ENCODE data around the gene TMEM151B. TPM values are rescaled to one million over a fixed set of nuclear protein-coding genes. Genes with fewer than 3 reads are reported as not detected.

TMEM151B gene
- under 0.01 TPM in 1 of 2 replicates, not detected in the other for total RNA-seq

DNA sequence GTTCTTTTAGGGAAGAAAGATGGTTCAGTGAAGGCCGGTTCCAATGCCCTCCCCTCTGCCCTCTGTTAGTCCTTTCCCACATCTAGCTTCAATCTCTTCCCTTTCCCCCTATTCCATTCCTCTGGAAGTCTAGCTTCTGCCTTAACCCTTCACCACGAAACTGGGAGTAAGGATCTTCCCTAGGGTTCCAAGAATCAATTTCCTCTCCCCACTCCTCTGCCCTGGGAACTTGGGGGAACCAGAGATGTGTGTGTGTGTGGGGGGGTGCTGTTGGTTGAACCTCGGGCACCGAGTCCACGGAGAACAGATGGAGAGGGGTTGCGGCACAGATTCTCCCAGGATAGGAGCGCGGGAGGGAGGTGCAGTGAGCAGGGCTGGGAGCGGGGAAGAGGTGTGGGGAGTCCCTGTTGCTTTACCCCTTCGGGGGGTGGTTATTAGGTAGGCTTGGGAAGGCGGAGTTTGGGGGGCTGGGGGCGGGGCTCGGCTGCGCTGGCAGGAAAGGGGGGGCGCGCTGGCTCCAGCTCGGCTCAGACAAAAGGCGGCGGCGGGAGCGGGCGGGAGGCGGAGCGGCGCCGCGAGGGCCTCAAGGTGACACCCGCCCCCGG is at the start of gene TMEM151B:
TMEM151B (plus strand) TSS at position 530 of the 605 bp plus-strand sequence. CDS start 293 bp downstream, outside the sequence.

DNA sequence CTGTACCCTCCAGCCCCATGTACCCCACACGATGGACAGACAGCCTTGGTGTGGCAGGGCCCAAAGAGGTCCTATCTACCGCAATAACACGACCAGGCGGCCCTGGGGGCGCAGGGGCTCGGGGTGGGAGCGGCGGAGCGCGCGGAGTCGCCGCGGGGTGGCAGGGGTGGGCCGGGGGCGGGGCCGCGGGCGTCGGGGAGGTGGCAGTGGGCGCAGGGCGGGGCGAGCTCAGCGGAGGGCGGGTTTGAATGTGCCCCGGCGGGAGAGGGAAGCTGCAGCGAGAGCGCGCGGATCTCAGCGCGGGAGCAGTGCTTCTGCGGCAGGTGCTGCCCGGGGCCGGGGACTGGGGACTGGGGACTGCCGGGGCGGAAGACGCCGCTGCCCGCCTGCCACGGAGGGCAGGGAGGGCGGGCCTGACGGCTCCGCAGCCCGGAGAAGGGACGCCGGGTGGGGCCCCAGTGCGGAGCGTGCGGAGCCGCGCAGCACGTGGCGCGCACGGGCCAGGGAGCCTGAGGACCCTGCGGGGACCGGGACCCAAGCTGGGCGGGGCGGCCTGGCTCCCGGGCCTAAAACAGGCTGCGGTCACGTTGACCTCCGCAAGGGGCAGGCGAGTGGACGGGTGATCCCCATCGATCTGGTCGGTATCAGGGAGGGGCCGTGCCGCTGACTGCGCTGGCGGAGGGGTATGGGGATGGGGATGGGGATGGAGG is 46.8 kb upstream of the TMEM151B start, which contains the start of gene SLC29A1:
SLC29A1 (plus strand) TSS at position 277 of the 710 bp plus-strand sequence. CDS start 3,719 bp downstream, outside the sequence.

DNA sequence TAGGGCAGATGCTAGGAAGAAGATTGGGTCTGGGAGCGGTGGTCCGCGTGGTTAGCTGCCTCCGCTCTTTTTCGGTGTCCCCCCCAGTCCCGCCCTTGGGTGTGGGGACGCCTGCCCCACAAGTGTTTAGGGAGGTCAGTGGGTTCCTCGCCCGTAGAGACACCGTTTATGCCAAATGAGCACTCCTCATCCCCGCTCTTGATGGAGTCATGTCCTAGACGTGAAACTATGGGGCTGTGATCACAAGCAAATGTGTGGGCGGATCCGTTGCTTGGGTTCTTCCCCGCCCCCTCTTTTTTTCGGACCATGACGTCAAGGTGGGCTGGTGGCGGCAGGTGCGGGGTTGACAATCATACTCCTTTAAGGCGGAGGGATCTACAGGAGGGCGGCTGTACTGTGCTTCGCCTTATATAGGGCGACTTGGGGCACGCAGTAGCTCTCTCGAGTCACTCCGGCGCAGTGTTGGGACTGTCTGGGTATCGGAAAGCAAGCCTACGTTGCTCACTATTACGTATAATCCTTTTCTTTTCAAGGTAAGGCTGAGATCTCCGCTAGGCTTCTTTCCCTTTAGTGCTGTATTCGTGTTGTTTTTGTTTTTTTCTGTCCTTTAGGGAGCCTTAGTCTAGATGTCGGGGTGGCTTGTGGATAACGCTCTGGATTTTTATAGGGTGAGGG is 23.4 kb upstream of the TMEM151B start, which contains the start of gene HSP90AB1:
HSP90AB1 (plus strand) TSS at position 439 of the 675 bp plus-strand sequence. CDS start 1,529 bp downstream, outside the sequence.

DNA sequence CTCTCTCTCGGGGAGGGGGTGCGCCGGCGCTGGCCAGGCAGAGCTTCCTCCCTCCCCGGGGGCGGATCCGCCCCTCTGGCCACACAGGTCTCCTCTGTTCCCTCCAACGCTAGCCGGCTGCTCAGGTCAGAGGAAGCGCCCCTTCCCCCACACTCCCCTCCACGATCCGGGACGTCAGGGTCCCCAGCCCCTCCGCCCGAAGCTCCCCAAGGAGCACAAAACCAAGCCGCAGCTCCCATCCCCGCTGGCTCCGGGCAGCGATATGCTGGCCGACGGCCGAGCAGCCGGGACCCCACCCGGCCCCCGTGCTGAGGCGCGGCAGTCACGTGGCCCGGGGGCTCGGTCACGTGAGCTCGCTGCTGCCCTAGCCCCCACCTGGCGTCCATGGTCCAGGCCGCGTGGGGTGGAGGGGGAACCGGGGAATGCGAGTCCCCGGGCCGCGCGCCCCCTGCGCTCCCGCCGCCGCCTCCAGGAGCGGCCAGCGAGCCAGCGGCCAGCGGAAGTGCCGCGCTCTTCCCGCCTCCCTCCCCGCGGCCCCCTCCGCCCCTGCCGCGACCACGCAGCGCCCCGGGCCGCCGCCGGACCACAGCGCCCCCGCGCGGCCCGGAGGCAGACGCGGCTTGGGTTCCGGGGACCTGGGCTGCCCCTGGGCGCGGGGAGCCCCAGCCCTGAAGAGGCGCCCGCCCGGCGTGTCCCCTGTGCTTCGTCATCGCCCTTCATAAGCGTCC is 13.1 kb upstream of the TMEM151B start, which contains the start of gene SLC35B2:
SLC35B2 (minus strand) TSS at position 504 of the 728 bp plus-strand sequence; CDS start at position 386, 118 bp downstream.

DNA sequence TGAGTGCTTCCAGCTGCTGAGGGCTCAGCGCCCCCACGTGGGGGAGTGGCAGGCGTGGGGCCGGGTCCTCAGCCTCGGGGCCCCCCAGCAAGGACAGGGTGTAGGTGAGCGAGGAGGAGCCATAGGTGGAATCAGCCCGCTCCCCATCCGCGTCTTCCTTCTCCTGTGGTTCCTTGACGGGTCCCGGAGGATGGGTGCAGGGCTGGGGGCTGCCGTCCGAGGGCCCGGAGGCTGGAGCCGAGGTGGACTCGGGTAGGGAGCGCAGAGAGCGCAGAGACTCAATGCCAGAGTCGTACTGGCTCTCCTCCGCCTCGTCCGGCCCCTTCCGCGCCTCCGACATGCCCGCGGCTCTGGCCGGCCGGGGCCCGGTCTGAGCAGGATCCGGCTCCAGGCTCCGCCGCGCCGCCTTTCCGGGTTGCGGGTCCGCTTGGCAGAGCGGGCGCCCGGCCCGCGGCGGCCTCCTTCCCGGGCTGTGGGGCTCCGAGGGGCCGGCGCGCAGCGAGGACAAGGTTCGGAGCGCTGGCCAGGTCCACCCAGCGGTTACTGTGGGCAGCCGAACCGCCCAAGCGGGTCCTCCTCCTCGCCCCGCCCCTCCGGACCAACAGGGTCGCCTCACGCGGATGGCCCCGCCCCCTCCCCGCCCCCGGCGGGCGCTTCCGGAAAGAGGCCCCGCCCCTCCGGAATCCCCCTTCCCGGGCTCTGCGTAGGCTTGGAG is 5.1 kb upstream of the TMEM151B start, which contains the start of gene NFKBIE:
NFKBIE (minus strand) TSS at position 545 of the 715 bp plus-strand sequence; CDS start at position 340, 205 bp downstream.

DNA sequence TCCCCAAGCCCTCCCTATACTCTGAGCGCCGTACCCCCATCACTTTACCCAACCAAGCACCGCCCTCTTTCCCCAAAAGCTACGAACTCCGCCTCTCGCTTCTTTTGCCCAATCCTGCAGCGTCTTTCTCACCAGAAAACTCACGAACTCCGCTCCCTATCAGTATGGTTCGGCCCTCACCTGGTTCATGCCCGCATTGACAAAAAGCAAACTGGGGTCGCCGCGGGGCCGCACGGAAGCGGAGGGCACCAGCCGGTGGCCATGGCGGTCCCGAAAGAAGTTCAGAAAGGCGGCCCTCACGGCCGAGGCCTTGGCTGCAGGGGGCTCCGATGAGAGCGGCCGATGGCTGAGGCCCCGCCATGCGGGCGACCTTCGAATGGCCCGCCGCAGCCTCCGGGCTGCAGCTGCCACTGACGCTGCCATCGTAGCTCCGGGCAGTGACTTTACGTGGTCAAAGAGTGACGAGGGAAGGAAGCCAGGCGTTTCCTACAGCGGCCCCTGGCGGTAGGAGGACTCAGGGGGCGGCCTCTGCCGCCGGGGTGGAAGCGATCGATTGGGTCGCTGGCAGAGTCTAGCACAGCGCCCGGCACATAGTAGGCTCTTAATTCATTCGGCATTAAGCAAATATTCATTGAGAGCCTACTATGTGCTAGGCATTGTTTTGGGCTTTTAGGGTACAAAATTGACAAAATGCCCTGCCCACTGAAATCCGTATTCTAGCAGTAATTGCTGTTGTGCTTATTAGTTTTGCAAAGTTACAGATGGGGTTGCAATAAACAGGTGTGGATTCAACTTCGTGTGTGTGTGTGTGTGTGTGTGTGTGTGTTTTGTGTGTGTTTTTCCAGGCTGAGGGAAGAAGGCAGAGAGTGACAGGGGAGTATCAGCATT is 42.9 kb downstream of the TMEM151B start, which contains the start of gene AARS2:
AARS2 (minus strand) TSS at position 447 of the 888 bp plus-strand sequence; CDS start at position 423, 24 bp downstream.

DNA sequence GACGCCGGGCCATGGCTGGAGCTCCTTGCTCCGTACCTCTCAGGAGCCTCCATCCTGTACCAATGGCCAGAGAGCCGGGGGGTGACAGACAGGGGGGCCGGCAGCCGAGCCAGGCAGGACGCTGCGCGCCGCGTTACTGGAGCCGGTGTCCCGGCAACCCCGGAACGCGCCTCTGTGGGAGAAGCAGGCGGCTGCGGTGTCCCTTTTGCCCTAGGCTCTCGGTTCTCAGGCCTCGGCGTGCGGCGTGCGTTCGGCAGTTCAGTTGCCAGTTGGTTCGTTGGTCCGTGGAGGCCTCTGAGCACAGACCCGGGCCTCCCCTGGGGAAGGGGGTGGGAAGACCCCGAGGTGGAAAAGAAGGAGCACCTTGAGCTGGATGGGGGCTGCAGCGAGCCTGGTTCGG is 72.2 kb downstream of the TMEM151B start, which contains the start of gene SPATS1:
SPATS1 (plus strand) TSS at position 162 of the 400 bp plus-strand sequence. CDS start 446 bp downstream, outside the sequence.

Other genes starting within 250 kb of the TMEM151B start
- 63.8 and 65.4 TPM in 2 replicates for gene MRPL14, start 143.0 kb upstream of the TMEM151B start, total RNA-seq
- gene TMEM63B, start 142.9 kb upstream of the TMEM151B start, total RNA-seq: 16.5 and 18.8 TPM in 2 replicates
- not detected in 2 replicates for gene CAPN11, start 111.6 kb upstream of the TMEM151B start, total RNA-seq
- gene MYMX, start 53.5 kb upstream of the TMEM151B start, total RNA-seq: not detected in 2 replicates
- 23.4 and 26.0 TPM in 2 replicates for gene SLC29A1, start 46.9 kb upstream of the TMEM151B start, total RNA-seq
- gene HSP90AB1, start 23.3 kb upstream of the TMEM151B start, total RNA-seq: 935 and 976 TPM in 2 replicates
- 85.9 and 88.7 TPM in 2 replicates for gene SLC35B2, start 12.9 kb upstream of the TMEM151B start, total RNA-seq
- 10.6 and 17.0 TPM in 2 replicates for gene NFKBIE, start 4.9 kb upstream of the TMEM151B start, total RNA-seq
- gene AARS2, start 42.9 kb downstream of the TMEM151B start, total RNA-seq: 17.0 and 18.1 TPM in 2 replicates
- not detected in 2 replicates for gene SPATS1, start 72.2 kb downstream of the TMEM151B start, total RNA-seq
- 13.2 and 17.7 TPM in 2 replicates for gene CDC5L, start 117.3 kb downstream of the TMEM151B start, total RNA-seq

Data from bronchus fibroblast of lung (primary cell).